Activated CD8-positive, alpha-beta memory T cell treated with anti-CD3 and anti-CD28 coated beads for 4 hours (primary cell): ENCODE measurements around the gene PRR5L.

Experiments used
- DNase-seq, 2 donors: peaks; one replicate each; pipeline ENCODE4 v3.0.0-alpha.2; 2020; ENCODE audit warnings: low read depth in 2 of 2

PRR5L gene, protein sequence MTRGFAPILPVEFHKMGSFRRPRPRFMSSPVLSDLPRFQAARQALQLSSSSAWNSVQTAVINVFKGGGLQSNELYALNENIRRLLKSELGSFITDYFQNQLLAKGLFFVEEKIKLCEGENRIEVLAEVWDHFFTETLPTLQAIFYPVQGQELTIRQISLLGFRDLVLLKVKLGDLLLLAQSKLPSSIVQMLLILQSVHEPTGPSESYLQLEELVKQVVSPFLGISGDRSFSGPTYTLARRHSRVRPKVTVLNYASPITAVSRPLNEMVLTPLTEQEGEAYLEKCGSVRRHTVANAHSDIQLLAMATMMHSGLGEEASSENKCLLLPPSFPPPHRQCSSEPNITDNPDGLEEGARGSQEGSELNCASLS

GRCh38 chr11:36295926-36296325 lies at the start of gene PRR5L:
Gene PRR5L, plus strand, starts transcription at chr11:36296288. Its CDS starts 104,834 bp downstream, at chr11:36401122.
- DNase-seq, result no peak

DNA sequence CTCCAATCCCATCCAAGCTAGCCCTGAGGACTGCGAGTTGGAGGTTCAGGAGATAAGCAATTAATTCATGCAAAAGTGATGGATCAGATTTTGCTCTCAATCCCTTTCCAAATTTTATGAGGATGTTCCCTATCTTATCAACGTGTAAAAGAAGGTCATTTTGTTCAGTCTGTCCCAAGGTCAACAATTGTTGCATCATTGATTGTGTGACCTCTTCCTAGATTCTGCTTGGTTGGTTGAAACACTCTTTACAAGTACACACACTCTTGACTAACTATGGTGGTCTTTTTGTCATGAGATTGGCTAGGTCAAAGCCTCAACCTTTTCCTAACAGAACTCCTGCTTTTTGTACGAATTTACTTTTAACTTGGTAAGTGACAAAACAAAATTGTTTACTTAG lies 48.6 kb upstream of the PRR5L start:
- no peak for DNase-seq

DNA sequence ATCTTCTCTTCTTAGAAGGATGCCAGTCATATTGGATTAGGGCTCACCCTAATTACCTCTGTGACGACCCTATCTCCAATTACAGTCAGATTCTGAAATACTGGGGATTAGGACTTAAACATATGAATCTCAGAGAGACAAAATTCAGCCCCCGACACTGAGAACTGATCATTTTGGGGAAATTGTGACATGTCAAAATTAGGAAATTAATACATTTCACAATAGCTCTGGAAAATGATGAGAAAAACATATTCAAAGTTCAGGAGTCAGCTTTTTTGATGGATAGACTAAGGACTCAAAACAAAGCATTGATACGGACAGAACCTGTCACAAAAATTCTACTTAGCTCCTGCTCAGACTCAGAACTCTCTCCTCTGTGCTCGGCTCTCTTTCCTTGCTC lies 47.7 kb upstream of the PRR5L start:
- no peak for DNase-seq

- DNase-seq, result no peak
Measured at GRCh38 chr11:36249246-36249645, 46.8 kb upstream of the PRR5L start.

DNA sequence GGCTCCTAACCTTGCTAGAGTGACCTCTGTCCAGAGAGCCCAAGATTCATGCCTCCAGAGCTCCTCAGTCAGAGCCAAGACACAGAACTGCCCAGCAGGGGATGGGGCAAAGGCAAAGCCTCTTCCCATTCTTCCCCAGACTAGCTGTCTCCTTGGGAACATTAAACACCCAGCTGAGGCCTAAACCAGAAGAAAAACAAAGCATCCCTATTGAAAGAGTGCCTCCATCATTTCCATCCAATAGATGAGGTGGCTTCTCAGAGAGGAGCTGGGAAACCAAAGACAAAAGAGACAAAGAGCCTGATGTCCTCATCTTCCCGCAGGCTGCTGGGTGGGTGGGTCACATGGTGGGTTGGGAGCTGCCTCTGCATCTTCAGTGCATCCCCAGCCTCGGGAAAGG lies 44.3 kb upstream of the PRR5L start:
- DNase-seq, result no peak

DNA sequence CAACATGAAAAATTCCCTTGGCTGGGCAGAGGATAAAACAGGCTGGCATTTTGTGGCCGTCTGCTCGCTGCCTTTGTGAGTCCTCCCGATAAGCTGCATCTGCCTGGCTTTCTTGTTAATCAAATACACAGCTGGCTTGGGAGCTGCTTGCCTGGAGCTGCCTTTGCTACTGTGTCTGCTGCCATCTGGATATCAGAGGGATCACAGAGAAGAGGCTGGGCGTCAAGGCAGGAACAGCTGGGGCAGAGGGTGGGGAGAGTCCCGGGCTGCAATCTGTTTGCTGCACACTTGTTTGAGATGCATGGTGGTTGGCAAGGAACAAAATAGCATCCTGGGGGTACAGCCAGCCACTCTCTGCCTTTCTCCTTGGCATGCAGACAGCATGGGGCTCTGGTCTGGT lies 42.9 kb upstream of the PRR5L start:
- DNase-seq, result no peak

DNA sequence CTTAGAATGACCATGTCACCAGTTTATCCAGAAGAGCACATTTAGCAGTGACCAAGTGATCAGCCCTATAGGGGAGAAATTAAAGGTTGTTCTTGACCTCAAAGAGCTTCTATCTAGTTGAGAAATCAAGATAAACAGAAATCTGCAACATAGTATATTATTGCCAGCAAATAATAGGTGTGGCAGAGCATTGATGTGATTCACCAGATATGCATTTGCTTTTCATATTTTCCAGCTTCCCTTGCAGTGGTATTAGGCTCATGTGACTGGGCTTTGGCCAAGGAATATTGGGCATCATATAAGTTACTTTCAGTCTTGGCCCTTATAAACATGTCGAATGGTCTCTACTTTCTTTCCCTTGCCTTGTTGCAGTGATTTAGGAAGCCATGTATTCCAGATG lies 41.4 kb upstream of the PRR5L start:
- DNase-seq, result no peak

GRCh38 chr11:36257351-36257750 lies 38.7 kb upstream of the PRR5L start:
- DNase-seq, result no peak

GRCh38 chr11:36258730-36259360 lies 37.2 kb upstream of the PRR5L start:
- DNase-seq, result no peak

GRCh38 chr11:36261094-36261493 lies 35.0 kb upstream of the PRR5L start:
- DNase-seq, result no peak

DNA sequence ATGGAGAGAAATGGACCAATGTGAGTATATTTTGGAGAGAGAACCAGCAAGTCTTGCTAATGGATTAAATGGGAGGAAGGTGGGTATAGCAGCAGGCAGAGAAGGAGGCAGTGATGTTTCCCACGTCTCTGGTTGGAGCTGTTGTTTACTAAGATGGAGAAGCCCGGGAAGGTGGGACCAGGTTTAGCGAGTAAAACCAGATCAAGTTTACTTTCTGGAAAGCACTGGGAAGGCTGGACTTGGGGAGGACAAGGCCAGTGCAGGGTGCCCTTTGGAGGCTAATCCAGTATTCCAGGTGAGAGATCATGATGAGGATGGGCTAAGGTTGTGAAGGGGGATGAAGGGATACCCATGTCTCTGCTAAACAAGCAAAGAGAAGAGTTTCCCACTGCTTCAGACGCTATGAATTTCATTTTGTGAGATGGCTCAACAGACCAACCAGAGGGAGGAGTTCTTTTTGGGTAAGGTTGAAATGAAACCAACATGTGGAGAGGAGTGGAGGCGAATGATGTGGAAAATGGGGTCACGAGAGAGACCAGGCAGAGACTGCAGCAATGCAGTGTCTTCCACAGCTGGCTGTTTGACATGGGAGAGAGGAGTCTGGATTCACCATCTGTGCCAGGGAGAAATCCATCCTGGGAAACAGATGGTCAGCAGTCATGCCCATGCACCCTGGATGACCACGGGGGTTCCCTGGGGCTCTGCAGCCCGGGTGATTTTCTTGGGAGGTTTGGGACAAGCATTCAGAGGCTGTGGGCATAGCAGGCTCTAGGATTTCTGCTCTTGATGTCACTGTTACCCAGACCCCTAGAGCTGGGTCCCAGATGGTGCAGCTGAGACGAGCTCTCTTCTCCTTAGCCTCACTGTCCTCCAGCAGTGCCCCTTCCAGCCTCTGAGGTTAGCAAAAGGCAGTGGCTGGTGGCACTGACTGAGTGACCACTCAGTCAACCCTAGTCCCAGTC lies 31.8 kb upstream of the PRR5L start:
- no peak for DNase-seq

DNA sequence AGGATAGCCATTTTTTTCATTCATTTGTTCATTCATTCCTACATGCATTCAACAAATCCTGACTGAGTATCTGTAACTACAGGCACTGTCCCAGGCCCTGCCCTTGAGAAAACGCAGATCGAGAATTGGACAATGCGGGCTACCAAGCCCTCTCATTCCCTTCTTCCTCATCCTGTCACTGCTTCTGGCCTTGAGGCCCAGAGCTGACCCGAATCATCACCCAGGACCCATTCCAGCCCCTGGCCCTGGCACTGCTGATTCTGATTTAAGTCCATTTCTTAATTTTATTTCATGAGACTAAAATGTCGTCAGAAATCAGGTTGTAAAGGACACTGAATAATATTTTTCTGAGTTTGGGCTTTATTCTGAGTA lies 31.1 kb upstream of the PRR5L start:
- DNase-seq, result no peak

DNA sequence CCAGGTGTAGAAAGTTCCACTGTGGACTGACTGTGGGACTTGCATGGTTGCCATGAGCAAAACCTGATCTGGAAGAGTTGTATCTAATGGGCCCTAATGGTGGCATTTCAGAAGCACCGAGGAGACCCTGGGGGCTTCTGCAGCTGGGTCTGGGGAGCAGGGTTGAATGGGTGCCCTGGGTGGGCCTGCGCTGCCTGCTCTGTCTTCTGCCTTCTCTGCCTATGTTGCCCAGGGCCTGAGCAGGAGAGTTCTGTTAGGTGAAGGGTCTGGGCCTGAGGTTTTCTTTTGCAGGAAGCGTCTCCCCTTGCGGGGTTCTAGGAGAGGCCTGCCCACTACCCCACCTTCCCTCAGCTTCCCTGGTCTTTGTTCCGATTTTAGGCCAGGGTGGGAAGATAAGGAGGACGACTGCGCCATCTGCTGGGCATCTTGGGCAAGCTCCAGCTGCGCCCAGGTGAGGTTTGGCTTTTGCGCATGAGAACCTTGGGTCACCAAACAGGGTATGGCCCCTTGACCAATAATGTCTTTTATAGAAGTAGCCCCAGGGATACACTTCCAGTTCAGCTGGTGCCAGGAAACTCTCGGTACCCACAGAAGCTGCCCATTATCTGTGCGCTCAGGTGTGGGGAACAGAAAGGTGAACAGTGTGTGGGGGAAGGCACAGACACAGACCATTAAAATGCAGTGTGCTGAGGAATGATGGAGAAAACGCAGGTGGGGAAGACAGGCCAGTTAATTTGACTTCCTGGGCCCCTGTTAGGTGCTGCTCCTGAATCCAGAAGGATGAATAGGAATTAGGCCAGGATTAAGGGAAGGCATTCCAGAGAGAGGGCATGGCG lies 30.1 kb upstream of the PRR5L start:
- DNase-seq, result peak in 1 of 2 donors; percentile 1

GRCh38 chr11:36266767-36267166 lies 29.3 kb upstream of the PRR5L start:
- DNase-seq, result no peak

GRCh38 chr11:36268337-36268985 lies 27.6 kb upstream of the PRR5L start:
- no peak for DNase-seq

GRCh38 chr11:36270701-36271100 lies 25.4 kb upstream of the PRR5L start:
- no peak for DNase-seq

GRCh38 chr11:36271794-36272407 lies 24.2 kb upstream of the PRR5L start:
- no peak for DNase-seq

GRCh38 chr11:36273110-36273509 lies 23.0 kb upstream of the PRR5L start:
- DNase-seq, result no peak

- DNase-seq, result no peak
Measured at GRCh38 chr11:36274414-36274813, 21.7 kb upstream of the PRR5L start.

GRCh38 chr11:36278531-36279282 lies 17.4 kb upstream of the PRR5L start:
- no peak for DNase-seq
